CD4-positive, alpha-beta memory T cell (primary cell): Measurements from ENCODE around the gene SP4. TPM values are rescaled to one million over a fixed set of nuclear protein-coding genes. Genes with fewer than 3 reads are reported as not detected.
A peak's percentile ranks its signal among the peaks of the same experiment; 100 is the strongest.

Experiments
- CTCF ChIA-PET: fragments of 350-600 bp; sonication (Branson Sonifier 250); formaldehyde crosslinking; loops from one replicate; lab custom pipeline; 2021; ENCODE audit warnings: inconsistent platforms; ENCODE audit not compliant: partially characterized antibody; lab: Charles Lee
- POLR2A ChIA-PET: fragments of 350-600 bp; sonication (Branson Sonifier 250); formaldehyde crosslinking; loops from one replicate; lab custom pipeline; 2021; ENCODE audit not compliant: partially characterized antibody; lab: Charles Lee
- DNase-seq, 5 donors: peaks; one replicate each; pipeline versions ENCODE4 v3.0.0 to v3.0.0-alpha.2; 2020 to 2022; ENCODE audit warnings: mixed read lengths in 1 of 5
- H3K27ac ChIP-seq: one replicate; pipeline ENCODE4 v1.7.0; 2013; ENCODE audit warnings: low read depth, low read length
- H3K27me3 ChIP-seq: 2 replicates; pipeline ENCODE4 v1.7.0; 2013; ENCODE audit warnings: mild to moderate bottlenecking, low read length, moderate library complexity; ENCODE audit not compliant: insufficient read depth
- H3K36me3 ChIP-seq: 2 replicates; pipeline ENCODE4 v1.7.0; 2013; ENCODE audit warnings: mild to moderate bottlenecking, low read length, moderate library complexity; ENCODE audit not compliant: insufficient read depth
- H3K4me1 ChIP-seq: 2 replicates; pipeline ENCODE4 v1.7.0; 2013; ENCODE audit warnings: mild to moderate bottlenecking, low read length, moderate library complexity; ENCODE audit not compliant: insufficient read depth
- H3K4me3 ChIP-seq, 2 donors: one replicate each; pipeline ENCODE4 v1.7.0; 2013; ENCODE audit warnings: low read length in 2 of 2, mild to moderate bottlenecking in 1 of 2
- H3K9me3 ChIP-seq, 2 donors: one replicate each; pipeline ENCODE4 v1.7.0; 2013; ENCODE audit warnings: low read length in 2 of 2, control low read depth in 1 of 2; ENCODE audit not compliant: control insufficient read depth in 1 of 2
- H3K27ac Mint-ChIP-seq, 7 donors: one replicate each; pipeline ENCODE4 v1.8.0; 2020 to 2021; ENCODE audit warnings: mixed read lengths in 7 of 7, mild to moderate bottlenecking in 6 of 7, inconsistent platforms in 3 of 7, moderate library complexity in 3 of 7
- H3K27me3 Mint-ChIP-seq, 2 donors: one replicate each; pipeline ENCODE4 v1.8.0; 2020 to 2021; ENCODE audit warnings: mixed read lengths in 2 of 2
- H3K36me3 Mint-ChIP-seq, 2 donors: one replicate each; pipeline ENCODE4 v1.8.0; 2020 to 2021; ENCODE audit warnings: mixed read lengths in 2 of 2, inconsistent platforms in 1 of 2, mild to moderate bottlenecking in 1 of 2
- H3K4me1 Mint-ChIP-seq, 4 donors: one replicate each; pipeline ENCODE4 v1.8.0; 2020 to 2021; ENCODE audit warnings: mixed read lengths in 4 of 4, mild to moderate bottlenecking in 1 of 4
- H3K4me3 Mint-ChIP-seq, 8 donors: one replicate each; pipeline ENCODE4 v1.8.0; 2020 to 2021; ENCODE audit warnings: mixed read lengths in 8 of 8, mild to moderate bottlenecking in 7 of 8, moderate library complexity in 6 of 8, inconsistent platforms in 3 of 8
- H3K9me3 Mint-ChIP-seq, 8 donors: one replicate each; pipeline ENCODE4 v1.8.0; 2020 to 2021; ENCODE audit warnings: mixed read lengths in 8 of 8, mild to moderate bottlenecking in 5 of 8, inconsistent platforms in 3 of 8, moderate library complexity in 1 of 8
- intact Hi-C: fragments of 100-400 bp; cut with micrococcal nuclease; formaldehyde crosslinking; loops from one replicate; pipeline ENCODE4 v1.15.1; 2023
- polyA plus RNA-seq, 2 donors: library from polyadenylated mRNA; unstranded; fragments of 300-500 nt; fragmentation: Illumina TruSeq; gene quantifications; one replicate each; pipeline ENCODE4 v1.2.3, GENCODE V29; 2021
- total RNA-seq, 2 experiments: library from RNA; stranded (reverse); gene quantifications; one replicate each; pipeline ENCODE4 v1.2.3, GENCODE V29; 2021

Gene SP4
- total and polyA plus RNA-seq, 4 experiments from 2014 or later: 8.2 to 47.4 (median 28.6) TPM

DNA sequence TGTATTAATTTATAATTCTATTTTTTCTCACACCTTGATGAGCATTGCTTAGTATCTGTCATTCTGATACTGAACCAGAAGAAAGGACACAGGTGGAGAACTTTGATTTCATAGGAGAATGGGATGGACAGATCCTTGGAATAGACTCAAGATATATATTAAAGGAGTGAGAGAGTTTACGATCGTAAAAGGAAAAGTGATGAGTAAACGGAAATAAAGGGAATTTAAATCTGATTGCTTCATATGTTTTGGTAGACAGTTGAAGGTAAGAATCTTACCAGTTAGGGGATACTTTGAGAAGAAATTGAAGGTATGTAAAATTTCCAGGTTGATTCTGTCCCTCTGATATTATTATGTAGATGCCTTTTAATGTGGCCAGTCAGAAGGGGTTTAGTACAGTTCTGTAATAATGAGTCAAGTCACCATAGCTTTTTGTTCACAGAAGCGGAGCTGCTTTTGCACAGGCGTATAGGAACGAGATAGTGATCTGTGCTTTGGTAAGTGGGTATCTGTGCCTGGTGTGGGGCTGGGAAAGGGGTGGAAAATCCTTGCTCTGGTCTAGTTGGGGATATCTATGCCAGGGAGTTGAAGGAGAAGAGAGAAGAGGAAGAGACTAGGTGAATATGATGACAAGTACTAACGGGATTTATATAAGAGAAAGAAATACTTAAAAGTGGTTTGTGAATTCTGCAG is 15.4 kb downstream of the SP4 start:
- peak overlapping the region in 4 of 7 donors; percentile 0 to 34 (median 18) for H3K27ac Mint-ChIP-seq
- H3K4me1 Mint-ChIP-seq: peaks cover 39 to 83% (median 64%) of the 10 kb centered on the region in 4 donors
- H3K4me3 Mint-ChIP-seq: peak overlapping the region in 1 of 8 donors; percentile 3
- H3K27me3 ChIP-seq: no peaks in the 10 kb centered on the region
- no peak for DNase-seq
- peaks cover 5% of the 10 kb centered on the region for H3K36me3 ChIP-seq
- H3K9me3 Mint-ChIP-seq: no peaks in the 10 kb centered on the region
- no peaks in the 10 kb centered on the region for H3K9me3 ChIP-seq
- POLR2A ChIA-PET: no interaction called here
- H3K4me3 ChIP-seq: no peak overlapping the region
- no peaks in the 10 kb centered on the region for H3K27me3 Mint-ChIP-seq
- no peak overlapping the region for H3K27ac ChIP-seq
- CTCF ChIA-PET: no interaction called here
- H3K4me1 ChIP-seq: peaks cover 22% of the 10 kb centered on the region
- peaks cover 58 to 59% of the 10 kb centered on the region in 2 donors for H3K36me3 Mint-ChIP-seq
- intact Hi-C loops: no loop called here

DNA sequence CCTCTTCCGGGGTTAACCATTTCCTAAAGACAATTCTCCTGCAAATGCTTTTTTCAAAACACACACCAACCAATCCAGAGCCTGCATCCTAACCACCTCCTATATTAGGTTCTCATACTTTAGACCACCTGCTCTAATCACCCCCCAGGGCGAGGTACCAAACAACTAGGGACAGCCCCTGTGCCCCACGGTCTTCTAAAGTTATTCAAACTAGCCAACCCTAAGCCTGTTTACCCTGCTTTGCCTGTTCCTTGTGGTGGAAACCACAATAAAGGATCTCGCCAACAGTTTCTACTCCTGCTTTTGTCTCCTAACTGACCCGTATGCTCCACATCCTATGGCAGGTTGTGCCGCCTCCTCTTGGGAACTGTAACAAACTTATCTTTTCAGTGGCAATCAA is 21.1 kb downstream of the SP4 start:
- Mint-ChIP-seq H3K4me3 (peak overlapping the region in 3 of 8 donors; percentile 25 to 79 (median 46)), H3K4me1 (peaks cover 35 to 68% (median 53%) of the 10 kb centered on the region in 4 donors), H3K9me3 (peaks cover 0 to 16% (median 6%) of the 10 kb centered on the region in 8 donors), H3K27me3 (no peaks in the 10 kb centered on the region), H3K36me3 (peaks cover 55 to 57% of the 10 kb centered on the region in 2 donors), H3K27ac (peak overlapping the region in 4 of 7 donors; percentile 22 to 87 (median 74))
- H3K27me3 ChIP-seq: no peaks in the 10 kb centered on the region
- H3K4me3 ChIP-seq: no peak overlapping the region
- H3K9me3 ChIP-seq: no peaks in the 10 kb centered on the region
- H3K27ac ChIP-seq: no peak overlapping the region
- POLR2A ChIA-PET: no interaction called here
- CTCF ChIA-PET: no interaction called here
- intact Hi-C loops: loop anchor here (2.0 to 5.0 kb wide), 2 partner anchors 18 to 33 kb away; no protein-coding TSS in a partner anchor
- no peak for DNase-seq
- peaks cover 25% of the 10 kb centered on the region for H3K4me1 ChIP-seq
- H3K36me3 ChIP-seq: no peaks in the 10 kb centered on the region

DNA sequence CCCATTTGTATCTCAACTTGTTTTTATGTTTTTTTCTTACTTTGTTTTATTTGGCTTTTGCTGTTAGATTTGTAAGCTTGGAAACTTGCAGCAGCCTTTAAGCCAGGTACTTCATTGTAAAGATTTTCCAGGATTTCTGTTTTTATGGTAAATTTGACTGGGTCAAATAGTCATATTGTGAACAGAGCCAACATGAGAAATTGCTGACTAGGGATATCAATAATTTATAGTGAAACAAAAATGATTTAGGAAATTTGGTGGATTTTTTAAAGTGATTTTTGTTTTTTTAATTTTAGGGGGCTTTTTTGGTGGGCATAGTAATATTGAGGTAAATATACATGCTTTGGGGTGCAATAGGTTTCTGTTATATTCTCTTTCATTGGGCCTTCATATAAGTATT is 22.2 kb downstream of the SP4 start:
- no peak overlapping the region for H3K27ac ChIP-seq
- H3K27ac Mint-ChIP-seq: no peak overlapping the region
- peaks cover 0 to 22% (median 10%) of the 10 kb centered on the region in 8 donors for H3K9me3 Mint-ChIP-seq
- H3K27me3 ChIP-seq: no peaks in the 10 kb centered on the region
- H3K9me3 ChIP-seq: no peaks in the 10 kb centered on the region
- peaks cover 22% of the 10 kb centered on the region for H3K4me1 ChIP-seq
- intact Hi-C loops: no loop called here
- CTCF ChIA-PET: no interaction called here
- H3K4me3 ChIP-seq: no peak overlapping the region
- peaks cover 3% of the 10 kb centered on the region for H3K36me3 ChIP-seq
- H3K4me3 Mint-ChIP-seq: peak overlapping the region in 1 of 8 donors; percentile 37
- peaks cover 29 to 57% (median 46%) of the 10 kb centered on the region in 4 donors for H3K4me1 Mint-ChIP-seq
- H3K27me3 Mint-ChIP-seq: no peaks in the 10 kb centered on the region
- no peak for DNase-seq
- H3K36me3 Mint-ChIP-seq: peaks cover 54 to 58% of the 10 kb centered on the region in 2 donors
- POLR2A ChIA-PET: no interaction called here

DNA sequence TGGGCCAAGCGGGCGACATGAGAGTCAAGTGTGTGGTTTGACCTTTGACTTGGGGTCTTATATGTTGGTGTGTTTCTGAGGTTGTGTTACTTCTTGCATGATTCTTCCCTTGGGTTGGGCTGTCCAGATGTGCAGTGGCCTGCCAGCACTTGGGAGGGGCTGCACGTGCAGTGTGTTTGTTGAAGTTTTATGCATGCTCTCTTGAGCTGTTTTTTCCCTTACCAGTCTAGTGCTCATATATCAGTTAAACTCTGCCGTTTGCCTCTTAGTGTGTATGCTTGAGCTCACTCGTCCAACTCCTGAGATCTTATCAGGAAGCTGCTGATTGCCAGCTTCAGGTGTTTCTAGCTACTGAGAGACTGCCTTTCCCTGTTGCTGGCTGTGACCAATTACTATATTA is 23.1 kb downstream of the SP4 start:
- Mint-ChIP-seq H3K4me1 (peaks cover 31 to 55% (median 42%) of the 10 kb centered on the region in 4 donors), H3K4me3 (peak overlapping the region in 3 of 8 donors; percentile 10 to 32 (median 14)), H3K27ac (peak overlapping the region in 1 of 7 donors; percentile 75), H3K27me3 (no peaks in the 10 kb centered on the region), H3K9me3 (peaks cover 0 to 22% (median 10%) of the 10 kb centered on the region in 8 donors), H3K36me3 (peaks cover 55 to 59% of the 10 kb centered on the region in 2 donors)
- POLR2A ChIA-PET: interaction anchor here (1.4 kb wide), 1 partner anchor 9 kb away, joined by 3 read pairs; no protein-coding TSS in a partner anchor
- Histone ChIP-seq H3K36me3 (peaks cover 12% of the 10 kb centered on the region), H3K9me3 (no peaks in the 10 kb centered on the region), H3K4me1 (peaks cover 22% of the 10 kb centered on the region), H3K27me3 (no peaks in the 10 kb centered on the region), H3K27ac (no peak overlapping the region), H3K4me3 (no peak overlapping the region)
- CTCF ChIA-PET: no interaction called here
- intact Hi-C loops: no loop called here
- no peak for DNase-seq

DNA sequence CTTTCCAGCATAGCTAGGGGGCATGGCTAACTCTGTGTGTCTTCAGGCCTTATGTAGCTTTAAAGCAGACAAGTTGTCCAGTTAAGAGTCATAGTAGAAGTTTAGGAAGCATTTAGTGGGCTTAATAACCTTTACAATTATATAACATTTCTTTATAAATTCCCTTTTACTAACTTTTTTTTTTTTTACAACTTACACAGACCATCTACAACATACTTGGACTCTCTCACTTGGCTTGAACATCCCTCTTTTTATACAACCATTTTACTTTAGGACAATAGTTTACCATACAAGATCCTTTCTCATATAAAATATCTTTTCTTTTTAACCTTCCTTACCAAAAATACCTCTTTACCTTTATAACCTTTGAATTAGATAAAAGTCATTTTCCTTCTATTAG is 26.3 kb downstream of the SP4 start:
- Mint-ChIP-seq H3K4me3 (no peak overlapping the region), H3K4me1 (peaks cover 21 to 38% (median 29%) of the 10 kb centered on the region in 4 donors), H3K27me3 (no peaks in the 10 kb centered on the region), H3K36me3 (peaks cover 57 to 78% of the 10 kb centered on the region in 2 donors), H3K9me3 (peaks cover 0 to 22% (median 10%) of the 10 kb centered on the region in 8 donors), H3K27ac (no peak overlapping the region)
- intact Hi-C loops: no loop called here
- no peaks in the 10 kb centered on the region for H3K27me3 ChIP-seq
- peaks cover 12% of the 10 kb centered on the region for H3K36me3 ChIP-seq
- no peaks in the 10 kb centered on the region for H3K9me3 ChIP-seq
- CTCF ChIA-PET: no interaction called here
- H3K27ac ChIP-seq: no peak overlapping the region
- no peak overlapping the region for H3K4me3 ChIP-seq
- POLR2A ChIA-PET: interaction anchor here (0.8 kb wide), 1 partner anchor 18 kb away, joined by 3 read pairs; no protein-coding TSS in a partner anchor
- peaks cover 13% of the 10 kb centered on the region for H3K4me1 ChIP-seq
- no peak for DNase-seq

DNA sequence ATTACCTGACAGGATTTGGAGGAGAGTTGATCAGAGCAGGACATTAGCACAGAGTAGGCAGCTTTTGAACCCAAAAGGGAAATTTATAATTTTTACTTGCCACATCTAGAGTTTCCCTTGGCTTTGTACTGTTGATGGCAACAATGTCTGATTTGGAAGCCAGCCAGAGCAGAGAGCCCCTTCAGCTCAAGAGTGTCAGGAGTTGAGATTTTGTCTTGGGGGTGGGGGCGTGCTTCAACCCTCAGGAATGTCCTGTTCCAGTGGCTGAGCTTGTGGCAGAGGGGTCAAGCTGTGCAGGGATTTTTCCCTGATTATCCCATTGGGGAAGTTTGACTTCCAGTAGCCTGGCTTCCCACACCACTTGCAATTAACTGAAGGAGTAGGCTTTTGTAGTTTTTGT is 27.0 kb downstream of the SP4 start:
- Histone ChIP-seq H3K9me3 (no peaks in the 10 kb centered on the region), H3K4me3 (no peak overlapping the region), H3K27ac (no peak overlapping the region), H3K27me3 (no peaks in the 10 kb centered on the region), H3K4me1 (peaks cover 12% of the 10 kb centered on the region), H3K36me3 (peaks cover 15% of the 10 kb centered on the region)
- Mint-ChIP-seq H3K4me1 (peaks cover 22 to 36% (median 30%) of the 10 kb centered on the region in 4 donors), H3K36me3 (peaks cover 64 to 83% of the 10 kb centered on the region in 2 donors), H3K27ac (peak overlapping the region in 1 of 7 donors; percentile 70), H3K9me3 (peaks cover 0 to 24% (median 10%) of the 10 kb centered on the region in 8 donors), H3K27me3 (no peaks in the 10 kb centered on the region), H3K4me3 (no peak overlapping the region)
- CTCF ChIA-PET: no interaction called here
- intact Hi-C loops: no loop called here
- no peak for DNase-seq
- POLR2A ChIA-PET: no interaction called here

DNA sequence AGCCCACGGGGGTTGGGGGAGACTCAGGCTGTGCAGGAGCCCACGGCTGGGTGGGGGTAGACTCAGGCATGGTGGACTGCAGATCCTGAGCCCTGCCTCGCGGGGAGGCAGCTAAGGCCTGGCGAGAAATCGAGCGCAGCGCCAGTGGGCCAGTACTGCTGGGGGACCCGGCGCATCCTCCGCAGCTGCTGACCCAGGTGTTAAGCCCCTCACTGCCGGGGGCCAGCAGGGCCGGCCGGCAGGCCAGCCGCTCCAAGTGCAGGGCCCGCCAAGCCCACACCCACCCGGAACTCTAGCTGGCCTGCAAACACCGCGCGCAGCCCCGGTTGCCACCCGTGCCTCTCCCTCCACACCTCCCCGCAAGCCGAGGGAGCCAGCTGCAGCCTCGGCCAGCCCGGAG is 33.4 kb downstream of the SP4 start:
- H3K27me3 ChIP-seq: no peaks in the 10 kb centered on the region
- Mint-ChIP-seq H3K9me3 (peaks cover 0 to 3% (median 0%) of the 10 kb centered on the region in 8 donors), H3K4me3 (no peak overlapping the region), H3K36me3 (peaks cover 37 to 52% of the 10 kb centered on the region in 2 donors), H3K27me3 (no peaks in the 10 kb centered on the region), H3K4me1 (peaks cover 31 to 54% (median 48%) of the 10 kb centered on the region in 4 donors), H3K27ac (no peak overlapping the region)
- peaks cover 22% of the 10 kb centered on the region for H3K4me1 ChIP-seq
- H3K36me3 ChIP-seq: peaks cover 4% of the 10 kb centered on the region
- H3K27ac ChIP-seq: no peak overlapping the region
- no peak for DNase-seq
- H3K9me3 ChIP-seq: no peaks in the 10 kb centered on the region
- no peak overlapping the region for H3K4me3 ChIP-seq
- intact Hi-C loops: no loop called here
- ChIA-PET POLR2A (no interaction called here), CTCF (no interaction called here)
